CD4-positive, alpha-beta T cell treated with Interleukin-6 for 4 hours (primary cell): ENCODE results near the gene SMAD3.
A peak's percentile ranks its signal among the peaks of the same experiment; 100 is the strongest.

Experiments used
- DNase-seq: peaks from one replicate; pipeline ENCODE4 v3.0.0-alpha.2; 2020; ENCODE audit warnings: mixed read lengths

SMAD3 gene

GRCh38 chr15:67036775-67037555 lies 28.4 kb upstream of the SMAD3 start:
- no peak for DNase-seq

GRCh38 chr15:67037694-67038093 lies 27.7 kb upstream of the SMAD3 start:
- no peak for DNase-seq

GRCh38 chr15:67038736-67039135 lies 26.7 kb upstream of the SMAD3 start:
- no peak for DNase-seq

- no peak for DNase-seq
Measured at GRCh38 chr15:67039384-67040075, 25.9 kb upstream of the SMAD3 start.

- DNase-seq, result no peak
Measured at GRCh38 chr15:67040277-67040676, 25.1 kb upstream of the SMAD3 start.

- DNase-seq, result peak; percentile 19
Measured at GRCh38 chr15:67042551-67043142, 22.8 kb upstream of the SMAD3 start.

GRCh38 chr15:67043939-67044771 lies 21.2 kb upstream of the SMAD3 start:
- DNase-seq, result no peak

GRCh38 chr15:67047149-67047661 lies 18.2 kb upstream of the SMAD3 start:
- no peak for DNase-seq

GRCh38 chr15:67048281-67049279 lies 16.8 kb upstream of the SMAD3 start:
- DNase-seq, result no peak

GRCh38 chr15:67049351-67050044 lies 15.9 kb upstream of the SMAD3 start:
- DNase-seq, result no peak

- no peak for DNase-seq
Measured at GRCh38 chr15:67050062-67050461, 15.3 kb upstream of the SMAD3 start.

GRCh38 chr15:67050522-67051087 lies 14.8 kb upstream of the SMAD3 start:
- DNase-seq, result no peak

GRCh38 chr15:67051088-67052045 lies 14.0 kb upstream of the SMAD3 start:
- DNase-seq, result no peak

GRCh38 chr15:67054676-67055075 lies 10.7 kb upstream of the SMAD3 start:
- no peak for DNase-seq

- DNase-seq, result no peak
Measured at GRCh38 chr15:67059127-67059553, 6.3 kb upstream of the SMAD3 start.

- DNase-seq, result no peak
Measured at GRCh38 chr15:67061811-67062368, 3.5 kb upstream of the SMAD3 start.

- no peak for DNase-seq
Measured at GRCh38 chr15:67062369-67062985, 2.9 kb upstream of the SMAD3 start.
